Effector memory CD8-positive, alpha-beta T cell (primary cell): ENCODE measurements around the gene SLC39A11.
"Not testable (repeated sequence)": the region's sequence is repeated elsewhere in the genome, so short reads cannot be mapped to it uniquely, and the experiment has no call there.

Experiments
- ATAC-seq: fragments of 150-1000 bp; cut with Tn5 transposase; replicated peaks from 2 replicates; pipeline ENCODE4 v1.10.0; 2021; ENCODE audit warnings: mild to moderate bottlenecking, moderate library complexity
- DNase-seq, 3 experiments: peaks; one replicate each; pipeline ENCODE4 v3.0.0; 2021
- H3K27ac Mint-ChIP-seq, 2 donors: one replicate each; pipeline ENCODE4 v1.8.0; 2022; ENCODE audit warnings: mild to moderate bottlenecking in 2 of 2, mixed read lengths in 2 of 2, moderate library complexity in 2 of 2
- H3K27me3 Mint-ChIP-seq, 2 donors: one replicate each; pipeline ENCODE4 v1.8.0; 2022; ENCODE audit warnings: mixed read lengths in 2 of 2
- H3K36me3 Mint-ChIP-seq: one replicate; pipeline ENCODE4 v1.8.0; 2022; ENCODE audit warnings: mild to moderate bottlenecking, moderate library complexity, mixed read lengths; ENCODE audit not compliant: insufficient read depth
- H3K4me1 Mint-ChIP-seq, 2 donors: one replicate each; pipeline ENCODE4 v1.8.0; 2022; ENCODE audit warnings: low read depth in 2 of 2, mixed read lengths in 2 of 2
- H3K4me3 Mint-ChIP-seq, 2 donors: one replicate each; pipeline ENCODE4 v1.8.0; 2022; ENCODE audit warnings: mild to moderate bottlenecking in 2 of 2, mixed read lengths in 2 of 2, moderate library complexity in 2 of 2
- H3K9me3 Mint-ChIP-seq, 2 donors: one replicate each; pipeline ENCODE4 v1.8.0; 2022; ENCODE audit warnings: mixed read lengths in 2 of 2

SLC39A11 gene

GRCh38 chr17:73062726-73063125 lies 29.8 kb downstream of the SLC39A11 start:
- no peak overlapping the region for H3K4me3 Mint-ChIP-seq
- H3K4me1 Mint-ChIP-seq, result peaks cover 2 to 10% of the 10 kb centered on the region in 2 donors
- H3K9me3 Mint-ChIP-seq, result no peaks in the 10 kb centered on the region
- no peak overlapping the region for H3K27ac Mint-ChIP-seq
- DNase-seq (no peak), ATAC-seq (no peak)
- no peaks in the 10 kb centered on the region for H3K27me3 Mint-ChIP-seq
- no peaks in the 10 kb centered on the region for H3K36me3 Mint-ChIP-seq

DNA sequence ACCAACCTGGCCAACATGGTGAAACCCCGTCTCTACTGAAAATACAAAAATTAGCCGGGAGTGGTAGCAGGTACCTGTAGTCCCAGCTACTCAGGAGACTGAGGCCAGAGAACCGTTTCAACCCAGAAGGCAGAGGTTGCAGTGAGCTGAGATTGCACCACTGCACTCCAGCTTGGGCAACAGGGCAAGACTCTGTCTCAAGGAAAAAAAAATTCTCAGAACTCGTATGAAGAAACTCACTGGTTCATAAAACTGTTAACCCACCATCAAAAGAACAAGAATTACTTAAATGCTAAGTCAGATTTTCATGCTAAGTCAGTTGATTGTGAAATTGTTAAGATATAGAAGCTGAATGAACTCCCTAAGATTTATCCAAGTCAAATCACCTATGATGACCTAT lies 31.3 kb downstream of the SLC39A11 start:
- peaks cover 2 to 4% of the 10 kb centered on the region in 2 donors for H3K4me1 Mint-ChIP-seq
- H3K4me3 Mint-ChIP-seq, result no peak overlapping the region
- no peaks in the 10 kb centered on the region for H3K9me3 Mint-ChIP-seq
- H3K36me3 Mint-ChIP-seq, result no peaks in the 10 kb centered on the region
- no peaks in the 10 kb centered on the region for H3K27me3 Mint-ChIP-seq
- ATAC-seq (no peak), DNase-seq (no peak)
- no peak overlapping the region for H3K27ac Mint-ChIP-seq

DNA sequence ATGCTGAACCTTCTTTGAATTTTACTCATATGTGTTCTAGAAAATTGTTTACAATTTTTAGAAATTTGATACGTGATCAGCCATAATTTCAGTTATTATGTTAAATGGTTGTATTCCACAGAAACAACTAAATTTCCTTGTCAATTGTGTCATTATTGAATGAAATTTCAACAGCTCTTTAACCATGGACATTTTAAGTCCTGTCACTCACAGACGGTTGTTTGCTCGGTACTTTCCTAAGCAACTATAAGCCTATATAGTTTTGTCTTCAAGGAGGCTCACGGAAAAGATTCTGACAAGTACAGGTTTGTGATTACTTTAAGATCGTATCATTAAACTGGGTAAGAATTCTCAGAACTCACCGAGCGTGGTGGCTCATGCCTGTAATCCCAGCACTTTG lies 31.8 kb downstream of the SLC39A11 start:
- DNase-seq (no peak), ATAC-seq (no peak)
- H3K27ac Mint-ChIP-seq, result no peak overlapping the region
- peaks cover 2 to 4% of the 10 kb centered on the region in 2 donors for H3K4me1 Mint-ChIP-seq
- no peaks in the 10 kb centered on the region for H3K9me3 Mint-ChIP-seq
- H3K36me3 Mint-ChIP-seq, result no peaks in the 10 kb centered on the region
- H3K27me3 Mint-ChIP-seq, result no peaks in the 10 kb centered on the region
- H3K4me3 Mint-ChIP-seq, result no peak overlapping the region

DNA sequence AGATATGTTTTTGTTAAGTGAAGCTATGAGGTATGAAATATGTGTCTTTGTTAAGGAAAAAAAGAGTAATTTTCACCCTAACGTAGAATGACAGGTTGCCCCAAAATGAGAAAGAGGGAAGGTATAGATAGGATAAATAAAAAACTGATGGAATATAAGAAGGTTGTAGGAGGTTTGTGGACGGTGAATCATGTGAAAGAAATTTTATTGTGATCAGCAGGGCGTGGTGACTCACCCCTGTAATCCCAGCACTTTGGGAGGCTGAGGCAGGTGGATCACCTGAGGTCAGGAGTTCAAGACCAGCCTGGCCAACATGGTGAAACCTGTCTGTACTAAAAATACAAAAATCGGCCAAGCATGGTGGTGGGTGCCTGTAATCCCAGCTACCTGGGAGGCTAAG lies 32.8 kb downstream of the SLC39A11 start:
- not testable (repeated sequence) for ATAC-seq, H3K36me3 Mint-ChIP-seq, H3K9me3 Mint-ChIP-seq, H3K4me3 Mint-ChIP-seq, H3K4me1 Mint-ChIP-seq, DNase-seq, H3K27me3 Mint-ChIP-seq, H3K27ac Mint-ChIP-seq

- Mint-ChIP-seq H3K4me3 (no peak overlapping the region), H3K27ac (no peak overlapping the region), H3K27me3 (no peaks in the 10 kb centered on the region), H3K9me3 (no peaks in the 10 kb centered on the region), H3K4me1 (no peaks in the 10 kb centered on the region), H3K36me3 (peaks cover 4% of the 10 kb centered on the region)
- DNase-seq (no peak), ATAC-seq (no peak)
These were observed 34.5 kb downstream of the SLC39A11 start for GRCh38 chr17:73058022-73058421.

DNA sequence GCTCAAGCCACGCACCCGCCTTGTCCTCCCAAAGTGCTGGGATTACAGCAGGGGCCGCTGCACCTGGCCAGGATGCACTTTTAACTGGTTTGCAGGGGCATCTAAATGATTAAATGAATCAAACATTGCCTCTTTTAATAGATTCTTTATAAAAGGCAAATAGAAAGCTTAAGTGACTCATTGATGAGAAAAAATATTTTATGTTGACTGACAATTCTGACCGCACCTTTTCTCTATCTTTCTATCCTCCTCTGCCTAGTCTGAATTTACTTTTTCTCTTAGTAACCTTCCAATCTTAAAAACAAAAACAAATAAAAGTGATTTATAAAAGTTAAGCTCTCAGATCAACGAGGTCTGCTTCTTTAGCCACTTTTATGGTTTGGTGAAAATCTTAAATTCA lies 35.3 kb downstream of the SLC39A11 start:
- Mint-ChIP-seq H3K4me1 (no peaks in the 10 kb centered on the region), H3K4me3 (no peak overlapping the region), H3K36me3 (peaks cover 4% of the 10 kb centered on the region), H3K27ac (peak overlapping the region in 1 of 2 donors; percentile 81), H3K27me3 (no peaks in the 10 kb centered on the region), H3K9me3 (no peaks in the 10 kb centered on the region)
- ATAC-seq (no peak), DNase-seq (no peak)

DNA sequence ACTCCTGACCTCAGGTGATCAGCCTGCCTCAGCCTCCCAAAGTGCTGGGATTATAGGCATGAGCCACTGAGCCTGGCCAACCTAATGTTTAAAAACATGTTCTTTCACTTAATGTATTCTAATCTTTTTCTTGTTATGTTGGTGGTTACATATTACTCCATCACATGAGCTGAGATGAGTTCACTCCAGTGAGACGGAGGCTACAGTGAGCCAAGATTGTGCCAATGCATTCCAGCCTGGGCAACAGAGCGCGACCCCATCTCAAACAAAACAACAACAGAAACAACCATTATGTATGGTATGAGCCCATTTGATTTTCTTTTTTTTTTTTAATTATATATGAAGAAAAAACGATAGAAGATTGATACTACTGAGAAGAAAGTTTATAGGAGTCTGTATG lies 39.6 kb downstream of the SLC39A11 start:
- peaks cover 4% of the 10 kb centered on the region for H3K36me3 Mint-ChIP-seq
- H3K27me3 Mint-ChIP-seq, result no peaks in the 10 kb centered on the region
- DNase-seq (no peak), ATAC-seq (no peak)
- no peak overlapping the region for H3K27ac Mint-ChIP-seq
- H3K4me1 Mint-ChIP-seq, result peaks cover 3 to 4% of the 10 kb centered on the region in 2 donors
- H3K9me3 Mint-ChIP-seq, result no peaks in the 10 kb centered on the region
- no peak overlapping the region for H3K4me3 Mint-ChIP-seq

DNA sequence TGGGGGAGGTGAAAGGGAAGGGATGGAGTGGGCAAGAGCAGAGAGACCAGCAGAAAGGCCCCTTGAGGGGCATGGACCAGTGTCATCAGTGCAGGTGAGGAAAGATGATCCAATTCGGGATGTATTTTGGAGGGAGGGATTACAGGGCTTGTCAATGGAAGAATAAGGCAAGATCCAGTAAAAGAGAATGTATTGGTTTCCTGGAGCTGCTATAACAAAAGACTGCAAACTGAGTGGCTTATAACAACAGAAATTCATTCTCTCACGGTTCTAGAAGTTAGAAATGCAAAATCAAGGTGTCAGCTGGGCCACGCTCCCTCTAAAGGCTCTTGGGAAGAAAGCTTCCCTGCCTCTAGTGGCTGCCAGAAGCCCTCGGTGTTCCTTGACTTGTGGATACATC lies 41.7 kb downstream of the SLC39A11 start:
- no peak for ATAC-seq
- H3K27ac Mint-ChIP-seq, result no peak overlapping the region

GRCh38 chr17:73048170-73048569 lies 44.3 kb downstream of the SLC39A11 start:
- H3K4me3 Mint-ChIP-seq, result no peak overlapping the region
- H3K9me3 Mint-ChIP-seq, result no peaks in the 10 kb centered on the region
- no peaks in the 10 kb centered on the region for H3K36me3 Mint-ChIP-seq
- no peaks in the 10 kb centered on the region for H3K27me3 Mint-ChIP-seq
- peaks cover 11 to 12% of the 10 kb centered on the region in 2 donors for H3K4me1 Mint-ChIP-seq
- no peak for DNase-seq
- ATAC-seq, result no peak
- H3K27ac Mint-ChIP-seq, result no peak overlapping the region

More for the DNA sequence above, 41.7 kb downstream of the SLC39A11 start:
- H3K9me3 Mint-ChIP-seq, result no peaks in the 10 kb centered on the region
- peaks cover 5 to 6% of the 10 kb centered on the region in 2 donors for H3K4me1 Mint-ChIP-seq
- no peaks in the 10 kb centered on the region for H3K27me3 Mint-ChIP-seq
- DNase-seq, result no peak
- no peak overlapping the region for H3K4me3 Mint-ChIP-seq
- peaks cover 4% of the 10 kb centered on the region for H3K36me3 Mint-ChIP-seq

GRCh38 chr17:73045724-73046123 lies 46.8 kb downstream of the SLC39A11 start:
- no peaks in the 10 kb centered on the region for H3K36me3 Mint-ChIP-seq
- peaks cover 0 to 2% of the 10 kb centered on the region in 2 donors for H3K9me3 Mint-ChIP-seq
- no peaks in the 10 kb centered on the region for H3K27me3 Mint-ChIP-seq
- DNase-seq (no peak), ATAC-seq (no peak)
- peaks cover 10 to 12% of the 10 kb centered on the region in 2 donors for H3K4me1 Mint-ChIP-seq
- no peak overlapping the region for H3K27ac Mint-ChIP-seq
- no peak overlapping the region for H3K4me3 Mint-ChIP-seq

- Mint-ChIP-seq H3K27me3 (no peaks in the 10 kb centered on the region), H3K9me3 (peaks cover 0 to 2% of the 10 kb centered on the region in 2 donors), H3K4me3 (no peak overlapping the region), H3K27ac (no peak overlapping the region), H3K4me1 (peaks cover 8% of the 10 kb centered on the region in 2 donors), H3K36me3 (no peaks in the 10 kb centered on the region)
- DNase-seq (no peak), ATAC-seq (no peak)
These were observed 48.6 kb downstream of the SLC39A11 start for GRCh38 chr17:73043686-73044581.

DNA sequence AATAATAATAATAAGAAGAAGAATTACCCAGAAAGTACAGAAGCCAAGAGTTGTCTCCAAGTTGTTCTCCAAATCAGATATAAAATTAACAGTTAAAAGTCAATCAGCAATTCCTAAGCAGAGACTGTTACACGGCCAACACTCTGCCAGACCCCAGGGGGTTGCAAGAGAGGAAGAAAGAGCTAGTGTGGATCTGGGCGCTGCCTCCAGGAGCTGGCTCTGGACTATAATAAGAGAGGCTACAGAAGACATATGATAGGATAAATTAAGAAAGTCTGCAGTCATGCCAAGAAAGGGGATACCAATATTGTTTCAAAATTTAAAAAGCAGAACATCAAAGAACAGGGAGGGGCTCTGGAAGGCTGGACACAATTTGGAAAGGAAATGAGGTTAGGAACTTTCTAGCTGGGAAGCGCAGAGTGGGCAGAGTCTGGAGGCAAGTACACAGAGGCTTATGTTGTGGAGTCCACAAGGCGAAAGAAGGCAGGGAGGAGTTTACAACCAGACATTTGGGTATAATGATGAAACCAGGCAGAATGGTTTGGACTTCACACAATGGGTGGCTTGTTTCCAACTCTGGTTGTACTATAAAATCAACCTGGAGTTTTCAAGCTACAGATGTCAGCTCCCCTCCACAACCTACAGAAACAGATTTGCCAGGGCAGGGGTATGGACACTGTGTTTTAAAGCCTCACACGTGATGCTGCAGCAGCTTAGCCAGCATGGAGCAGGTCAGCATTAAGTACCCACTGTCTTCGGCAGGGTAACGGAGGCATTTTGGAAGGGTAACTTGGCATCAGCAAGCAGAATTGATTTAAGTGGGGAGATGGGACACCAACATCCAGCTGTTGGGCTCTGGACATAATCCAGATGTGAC lies 49.4 kb downstream of the SLC39A11 start:
- no peak for ATAC-seq
- no peaks in the 10 kb centered on the region for H3K36me3 Mint-ChIP-seq
- no peak for DNase-seq

DNA sequence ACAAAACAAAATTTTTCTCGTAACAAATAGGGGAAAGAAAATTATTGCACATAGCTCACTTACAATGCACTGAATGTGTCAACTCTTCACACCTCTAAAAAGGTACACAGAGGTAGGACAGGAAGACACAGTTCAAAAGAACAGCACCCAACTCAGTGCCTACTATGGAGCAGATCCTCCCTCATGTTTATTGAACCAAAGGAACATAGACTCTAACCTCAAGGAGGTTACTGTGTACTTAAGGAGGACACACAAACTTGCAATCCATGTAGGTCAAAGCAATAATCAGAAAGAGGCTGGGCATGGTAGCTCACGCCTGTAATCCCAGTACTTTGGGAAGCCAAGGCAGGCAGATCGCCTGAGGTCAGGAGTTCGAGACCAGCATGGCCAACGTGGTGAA lies 50.3 kb downstream of the SLC39A11 start:
- no peaks in the 10 kb centered on the region for H3K27me3 Mint-ChIP-seq
- peaks cover 0 to 2% of the 10 kb centered on the region in 2 donors for H3K9me3 Mint-ChIP-seq
- H3K27ac Mint-ChIP-seq, result no peak overlapping the region
- DNase-seq (no peak), ATAC-seq (no peak)
- peaks cover 8 to 10% of the 10 kb centered on the region in 2 donors for H3K4me1 Mint-ChIP-seq
- no peaks in the 10 kb centered on the region for H3K36me3 Mint-ChIP-seq
- no peak overlapping the region for H3K4me3 Mint-ChIP-seq

More for the DNA sequence above, 49.4 kb downstream of the SLC39A11 start:
- Mint-ChIP-seq H3K4me3 (no peak overlapping the region), H3K9me3 (peaks cover 0 to 2% of the 10 kb centered on the region in 2 donors), H3K4me1 (peaks cover 8 to 9% of the 10 kb centered on the region in 2 donors), H3K27me3 (no peaks in the 10 kb centered on the region), H3K27ac (no peak overlapping the region)
